Stimulated activated CD4-positive, alpha-beta T cell treated with anti-CD3 and anti-CD28 coated beads, Interleukin-1b, Interleukin-23, amount 100 ng/mL, for 4 hours (primary cell): Measurements from ENCODE around the gene ATG4D.

Experiments used
- DNase-seq, 2 donors: peaks; one replicate each; pipeline ENCODE4 v3.0.0-alpha.2; 2020; ENCODE audit warnings: low read depth in 2 of 2

The ATG4D gene

GRCh38 chr19:10577951-10578350 lies 34.2 kb downstream of the ATG4D start:
- no peak for DNase-seq

DNA sequence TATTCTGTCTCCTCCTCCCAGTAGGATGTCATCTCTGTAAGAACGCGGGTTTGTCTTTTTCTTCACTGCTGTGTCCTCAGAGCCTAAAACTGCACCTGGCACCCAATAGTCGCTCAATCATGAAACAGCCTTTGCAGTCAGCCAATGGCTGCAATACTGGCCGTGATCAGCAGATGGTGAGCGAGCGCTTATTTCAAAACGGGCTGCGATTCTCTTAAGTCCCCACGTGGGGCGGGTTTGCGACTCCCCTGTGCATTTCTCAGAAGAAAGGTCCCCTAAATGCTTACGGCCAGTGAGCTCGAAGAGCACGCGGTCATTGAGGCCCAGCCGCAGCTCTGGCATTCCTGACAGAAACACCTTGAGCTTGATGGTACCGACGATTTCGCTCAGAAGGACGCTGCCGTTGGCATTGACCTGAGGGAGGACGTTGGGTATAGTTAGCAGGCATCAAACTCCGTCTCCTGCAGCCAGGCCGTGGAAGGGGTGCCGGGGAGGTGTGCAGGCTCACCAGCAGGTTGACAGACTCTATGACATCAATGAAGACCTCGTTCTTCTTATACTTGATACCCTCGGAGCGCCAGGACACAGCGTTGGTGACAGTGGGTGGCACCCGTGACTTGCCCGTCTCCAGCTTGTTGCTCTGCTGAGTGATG lies 37.4 kb downstream of the ATG4D start:
- peak; percentile 88 for DNase-seq

- DNase-seq = no peak
Observed at GRCh38 chr19:10582091-10582490, 38.4 kb downstream of the ATG4D start.

GRCh38 chr19:10583036-10583776 lies 39.5 kb downstream of the ATG4D start:
- no peak for DNase-seq

GRCh38 chr19:10586396-10586795 lies 42.7 kb downstream of the ATG4D start:
- DNase-seq = no peak

- DNase-seq = no peak
Observed at GRCh38 chr19:10587022-10587838, 43.5 kb downstream of the ATG4D start, which contains the start of gene AP1M2. AP1M2 (minus strand) TSS chr19:10587312; CDS start chr19:10587231, 81 bp downstream.

DNA sequence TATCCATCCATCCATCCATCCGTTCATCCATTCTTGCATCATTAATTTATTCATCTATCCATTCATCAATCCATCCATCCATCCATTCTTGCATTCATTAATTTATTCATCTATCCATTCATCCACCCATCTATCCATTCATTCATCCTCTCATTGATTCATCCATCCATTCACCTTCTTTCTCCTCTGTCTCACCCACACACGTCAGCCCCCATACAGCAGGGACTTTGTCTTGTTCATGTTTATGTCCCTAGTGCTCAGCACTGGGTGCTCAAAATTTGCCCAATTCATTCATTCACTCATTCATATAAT lies 44.1 kb downstream of the ATG4D start:
- no peak for DNase-seq

GRCh38 chr19:10593148-10593547 lies 49.4 kb downstream of the ATG4D start:
- DNase-seq = no peak

GRCh38 chr19:10593820-10594637 lies 50.3 kb downstream of the ATG4D start:
- no peak for DNase-seq

DNA sequence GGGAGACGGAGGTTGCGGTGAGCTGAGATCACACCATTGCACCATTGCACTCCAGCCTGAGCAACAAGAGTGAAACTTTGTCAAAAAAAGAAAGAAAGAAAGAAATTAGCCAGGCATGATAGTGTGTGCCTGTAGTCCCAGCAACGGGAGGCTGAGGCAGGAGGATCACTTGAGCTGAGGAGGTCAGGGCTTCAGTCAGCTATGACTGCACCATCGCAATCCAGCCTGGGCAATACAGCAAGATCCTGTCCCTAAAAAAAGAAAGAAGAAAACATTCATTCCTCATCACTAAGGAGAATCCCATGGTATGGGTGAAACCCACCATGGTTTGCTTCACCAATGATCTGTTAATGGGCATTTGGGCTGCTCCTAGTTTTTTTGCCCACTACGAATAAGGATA lies 56.4 kb downstream of the ATG4D start:
- DNase-seq = no peak

- no peak for DNase-seq
Observed at GRCh38 chr19:10601999-10602329, 58.3 kb downstream of the ATG4D start.

DNA sequence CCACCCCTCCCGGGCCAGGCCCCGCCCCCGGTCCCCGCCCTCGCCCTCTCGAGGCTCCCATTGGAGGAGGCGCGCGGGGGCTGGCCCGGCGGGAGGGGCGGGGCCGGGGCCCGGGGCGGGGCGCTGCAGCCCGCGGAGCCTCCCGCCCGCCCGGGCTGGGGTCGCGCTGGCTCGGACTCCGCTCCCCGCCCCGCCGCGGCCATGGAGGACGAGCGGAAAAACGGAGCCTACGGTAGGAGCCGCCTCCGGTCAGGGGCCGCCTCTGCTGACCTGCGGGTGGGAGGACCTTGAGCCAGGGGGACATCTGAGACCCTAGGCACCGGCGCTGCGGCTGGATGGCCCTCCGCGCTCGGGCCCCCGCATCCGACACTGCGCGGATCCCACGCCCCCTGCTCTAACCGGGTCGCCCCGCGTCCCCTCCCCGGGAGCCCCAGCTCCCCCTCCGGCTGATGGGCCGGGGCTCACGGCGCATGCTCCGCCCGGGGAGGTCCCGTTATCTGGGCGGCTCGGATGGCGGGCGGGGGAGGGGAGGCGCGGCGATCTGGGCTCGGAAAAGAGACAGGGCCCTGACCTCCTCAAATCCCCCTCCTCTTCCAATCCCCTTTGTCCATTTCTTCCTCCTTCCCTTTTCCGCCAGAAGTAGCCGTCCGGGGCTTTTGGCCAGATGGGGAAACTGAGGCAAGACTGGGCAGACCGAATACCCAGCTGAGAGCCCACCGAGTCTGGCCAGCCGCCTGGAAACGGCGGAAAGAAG lies 58.8 kb downstream of the ATG4D start:
- DNase-seq = peak; percentile 89 to 96
